MM.1S (cell line): Measurements from ENCODE around the gene SYNGR1.

ENCODE experiments used
- DNase-seq: peaks from one replicate; pipeline ENCODE4 v3.0.0-alpha.2; 2015
- H2AFZ ChIP-seq: fragments of 300-600 bp; sonication (generic); 2 replicates; pipeline ENCODE4 v1.6.0; 2016; ENCODE audit warnings: antibody characterized with exemption, low read length
- H3F3A ChIP-seq: fragments of 300-600 bp; sonication (generic); 2 replicates; pipeline ENCODE4 v1.6.1; 2016; ENCODE audit warnings: mild to moderate bottlenecking, antibody characterized with exemption, low read length, moderate library complexity, mixed read lengths; ENCODE audit not compliant: insufficient read depth
- H3K27ac ChIP-seq: fragments of 300-600 bp; sonication (generic); 2 replicates; pipeline ENCODE4 v1.5.1; 2016; ENCODE audit warnings: mild to moderate bottlenecking, low read length
- H3K27me3 ChIP-seq: fragments of 300-600 bp; sonication (generic); replicated peaks from 2 replicates; pipeline ENCODE4 v1.6.0; 2016; ENCODE audit warnings: low read length; ENCODE audit not compliant: insufficient read depth
- H3K36me3 ChIP-seq: fragments of 300-600 bp; sonication (generic); replicated peaks from 2 replicates; pipeline ENCODE4 v1.6.1; 2016; ENCODE audit warnings: mild to moderate bottlenecking, low read length, mixed read lengths; ENCODE audit not compliant: insufficient read depth
- H3K4me1 ChIP-seq: fragments of 300-600 bp; sonication (generic); 2 replicates; pipeline ENCODE4 v1.6.1; 2016; ENCODE audit warnings: low read length, mixed read lengths
- H3K4me2 ChIP-seq: fragments of 300-600 bp; sonication (generic); 2 replicates; pipeline ENCODE4 v1.6.0; 2016; ENCODE audit warnings: low read depth, low read length
- H3K4me3 ChIP-seq: fragments of 300-600 bp; sonication (generic); 2 replicates; pipeline ENCODE4 v1.5.1; 2016; ENCODE audit warnings: low read length, mixed read lengths
- H3K79me2 ChIP-seq: fragments of 300-600 bp; sonication (generic); 2 replicates; pipeline ENCODE4 v1.6.1; 2016; ENCODE audit warnings: mixed run types, low read length, mixed read lengths
- H3K9ac ChIP-seq: fragments of 300-600 bp; sonication (generic); 2 replicates; pipeline ENCODE4 v1.6.1; 2016; ENCODE audit warnings: low read length, mixed read lengths
- H3K9me2 ChIP-seq: fragments of 300-600 bp; sonication (generic); replicated peaks from 2 replicates; pipeline ENCODE4 v1.6.1; 2016; ENCODE audit warnings: mild to moderate bottlenecking, low read length, mixed read lengths; ENCODE audit not compliant: insufficient read depth
- H3K9me3 ChIP-seq: fragments of 300-600 bp; sonication (generic); replicated peaks from 2 replicates; pipeline ENCODE4 v1.6.1; 2016; ENCODE audit warnings: mild to moderate bottlenecking, low read length, mixed read lengths; ENCODE audit not compliant: insufficient read depth
- H4K20me1 ChIP-seq: fragments of 300-600 bp; sonication (generic); 2 replicates; pipeline ENCODE4 v1.6.1; 2016; ENCODE audit warnings: mild to moderate bottlenecking, low read length, moderate library complexity, mixed read lengths; ENCODE audit not compliant: insufficient read depth
- CTCF ChIP-seq: fragments of 300-600 bp; sonication (generic); IDR thresholded peaks from 2 replicates; pipeline ENCODE4 v1.5.1; 2016; ENCODE audit warnings: antibody characterized with exemption, low read length, mixed read lengths
- EZH2 ChIP-seq: fragments of 300-600 bp; sonication (generic); optimal IDR thresholded peaks from 2 replicates; pipeline ENCODE3; 2017; ENCODE audit warnings: low read depth, mild to moderate bottlenecking, antibody characterized with exemption, low read length, mixed read lengths
- EZH2phosphoT487 ChIP-seq: fragments of 300-600 bp; sonication (generic); IDR thresholded peaks from 2 replicates; pipeline ENCODE4 v1.6.1; 2018; ENCODE audit warnings: antibody characterized with exemption, low read length

The SYNGR1 gene

GRCh38 chr22:39388261-39389011 is 38.6 kb downstream of the SYNGR1 start:
- H3K4me2 ChIP-seq, result peak overlapping the region; percentile 89
- no peaks in the 10 kb centered on the region for H3K27me3 ChIP-seq
- peaks cover 13% of the 10 kb centered on the region; the same call in 1 of the 2 replicates for H3K4me1 ChIP-seq
- H3F3A ChIP-seq, result peaks cover 21% of the 10 kb centered on the region
- peak overlapping the region; percentile 99 for H3K27ac ChIP-seq
- H3K4me3 ChIP-seq, result peak overlapping the region; percentile 81
- H3K9me2 ChIP-seq, result no peaks in the 10 kb centered on the region
- TF ChIP-seq EZH2phosphoT487 (no peak), CTCF (no peak; the same call in 1 of the 2 replicates), EZH2 (no peak)
- peak; percentile 96 for DNase-seq
- no peaks in the 10 kb centered on the region for H4K20me1 ChIP-seq
- no peaks in the 10 kb centered on the region for H3K36me3 ChIP-seq
- H3K9me3 ChIP-seq, result no peaks in the 10 kb centered on the region
- H3K9ac ChIP-seq, result peak overlapping the region; percentile 96
- H2AFZ ChIP-seq, result peak overlapping the region; percentile 18
- peaks cover 7% of the 10 kb centered on the region for H3K79me2 ChIP-seq

GRCh38 chr22:39389420-39389819 is 39.6 kb downstream of the SYNGR1 start:
- peaks cover 7% of the 10 kb centered on the region for H3K79me2 ChIP-seq
- H2AFZ ChIP-seq, result no peak overlapping the region; the same call in 1 of the 2 replicates
- TF ChIP-seq EZH2, result no peak
- no peak for TF ChIP-seq EZH2phosphoT487
- no peak for TF ChIP-seq CTCF
- no peaks in the 10 kb centered on the region for H3K9me2 ChIP-seq
- peak overlapping the region; percentile 96; the same call in 1 of the 2 replicates for H3K9ac ChIP-seq
- no peaks in the 10 kb centered on the region for H3K27me3 ChIP-seq
- no peaks in the 10 kb centered on the region for H4K20me1 ChIP-seq
- peaks cover 25% of the 10 kb centered on the region for H3F3A ChIP-seq
- H3K4me3 ChIP-seq, result no peak overlapping the region; the same call in 1 of the 2 replicates
- H3K27ac ChIP-seq, result peak overlapping the region; percentile 99; the same call in 1 of the 2 replicates
- DNase-seq, result no peak
- H3K36me3 ChIP-seq, result no peaks in the 10 kb centered on the region
- peaks cover 17% of the 10 kb centered on the region for H3K4me1 ChIP-seq
- peak overlapping the region; percentile 89; the same call in 1 of the 2 replicates for H3K4me2 ChIP-seq
- no peaks in the 10 kb centered on the region for H3K9me3 ChIP-seq

- no peaks in the 10 kb centered on the region for H3K9me3 ChIP-seq
- H3K9ac ChIP-seq, result no peak overlapping the region
- TF ChIP-seq EZH2 (no peak), CTCF (no peak), EZH2phosphoT487 (no peak)
- no peak for DNase-seq
- peaks cover under 1% of the 10 kb centered on the region for H3K79me2 ChIP-seq
- no peak overlapping the region for H3K4me2 ChIP-seq
- H3K4me3 ChIP-seq, result no peak overlapping the region
- H3K27ac ChIP-seq, result no peak overlapping the region
- H3K27me3 ChIP-seq, result no peaks in the 10 kb centered on the region
- peaks cover 25% of the 10 kb centered on the region for H3F3A ChIP-seq
- H2AFZ ChIP-seq, result no peak overlapping the region
- H3K36me3 ChIP-seq, result no peaks in the 10 kb centered on the region
- no peaks in the 10 kb centered on the region for H3K9me2 ChIP-seq
- peaks cover 22% of the 10 kb centered on the region for H3K4me1 ChIP-seq
- H4K20me1 ChIP-seq, result no peaks in the 10 kb centered on the region
Observed at GRCh38 chr22:39392341-39392948, 42.7 kb downstream of the SYNGR1 start.
